ENCODE measurements around the gene ITGA4. TPM values are rescaled to one million over a fixed set of nuclear protein-coding genes. Genes with fewer than 3 reads are reported as not detected.

ITGA4 gene
- 235 TPM for polyA plus RNA-seq (2013)

- Histone ChIP-seq H3K4me1 (ENCODE audit: control extremely low read depth in 1 of 4, control insufficient read depth in 4 of 4, insufficient read depth in 4 of 4, low read length in 3 of 4) (peaks cover 31 to 51% (median 35%) of the 10 kb centered on the region in 4 experiments), H3K4me3 (ENCODE audit: control insufficient read depth in 1 of 7, extremely low read depth in 1 of 7, insufficient read depth in 4 of 7, low read depth in 2 of 7, low read length in 6 of 7) (peak within 1 kb of the TSS; percentile 85 to 100 (median 98)), H3K27ac (ENCODE audit: insufficient read depth in 1 of 2, low read depth in 1 of 2, low read length in 2 of 2, poor library complexity in 1 of 2, severe bottlenecking in 2 of 2) (peak within 1 kb of the TSS; percentile 93 to 97), H3K36me3 (ENCODE audit: control insufficient read depth in 4 of 4, insufficient read depth in 4 of 4, low read length in 3 of 4) (peaks cover 0 to 7% (median 5%) of the 10 kb centered on the region in 4 experiments), H3K27me3 (replicated peaks in 2 of 5; ENCODE audit: control insufficient read depth in 4 of 5, insufficient read depth in 5 of 5, low read length in 4 of 5) (no peaks in the 10 kb centered on the region), H3K9me3 (ENCODE audit: control extremely low read depth in 1 of 5, control insufficient read depth in 4 of 5, insufficient read depth in 2 of 5, low read depth in 1 of 5, low read length in 4 of 5) (no peaks in the 10 kb centered on the region)
- DNase-seq = peak; percentile 94 to 98 (median 97)
- CTCF ChIA-PET = interaction anchor here (0.6 to 10.2 kb wide), 26 partner anchors 9 to 356 kb away, joined by 3 to 143 read pairs (median 4); no protein-coding TSS in a partner anchor
- POLR2A ChIA-PET = interaction anchor here (1.0 to 2.2 kb wide), 4 partner anchors 18 to 155 kb away, joined by 3 to 19 read pairs (median 4); no protein-coding TSS in a partner anchor
- 0% methylated on average over 46 of the region's 67 CpGs for WGBS (ENCODE audit: insufficient coverage)
These were observed at the start of gene ITGA4 for GRCh38 chr2:181457121-181457740. Gene ITGA4, plus strand, starts transcription at chr2:181457386. Its CDS starts 269 bp downstream, at chr2:181457655.

DNA sequence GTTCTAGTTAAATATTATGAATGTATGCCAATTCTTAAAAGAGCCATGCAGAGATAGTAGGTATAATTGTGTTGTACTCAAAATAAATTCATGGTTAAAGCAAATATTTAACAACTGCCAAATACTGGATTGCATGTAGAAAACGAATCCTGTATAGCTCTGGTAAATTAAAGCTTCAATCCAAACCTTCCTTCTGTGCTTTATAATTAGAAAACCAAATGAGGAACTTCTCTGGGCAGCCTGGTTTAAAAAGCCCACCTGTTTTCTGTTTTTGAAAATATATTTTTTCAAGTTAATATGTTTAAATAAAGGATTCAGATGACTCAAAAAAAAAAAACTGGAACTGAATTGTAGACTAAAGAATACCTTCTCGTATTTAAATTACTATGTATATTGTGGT lies 48.3 kb upstream of the ITGA4 start:
- DNase-seq = peak in 2 of 3 donors; percentile 40 to 50
- peaks cover 0 to 41% (median 7%) of the 10 kb centered on the region in 4 experiments for H3K4me1 ChIP-seq (ENCODE audit: control extremely low read depth in 1 of 4, control insufficient read depth in 4 of 4, insufficient read depth in 4 of 4, low read length in 3 of 4)
- ChIA-PET POLR2A (no interaction called here), CTCF (no interaction called here)
- H3K4me3 ChIP-seq (ENCODE audit: control insufficient read depth in 1 of 7, extremely low read depth in 1 of 7, insufficient read depth in 4 of 7, low read depth in 2 of 7, low read length in 6 of 7) = no peak overlapping the region
- no peaks in the 10 kb centered on the region for H3K27me3 ChIP-seq (replicated peaks in 2 of 5; ENCODE audit: control insufficient read depth in 4 of 5, insufficient read depth in 5 of 5, low read length in 4 of 5)
- H3K27ac ChIP-seq (ENCODE audit: insufficient read depth in 1 of 2, low read depth in 1 of 2, low read length in 2 of 2, poor library complexity in 1 of 2, severe bottlenecking in 2 of 2) = no peak overlapping the region
- H3K9me3 ChIP-seq (ENCODE audit: control extremely low read depth in 1 of 5, control insufficient read depth in 4 of 5, insufficient read depth in 2 of 5, low read depth in 1 of 5, low read length in 4 of 5) = peaks cover 0 to 2% (median 0%) of the 10 kb centered on the region in 5 experiments
- no peaks in the 10 kb centered on the region for H3K36me3 ChIP-seq (ENCODE audit: control insufficient read depth in 4 of 4, insufficient read depth in 4 of 4, low read length in 3 of 4)
- 33% methylated on average over 1 of the region's 2 CpGs for WGBS (ENCODE audit: insufficient coverage)

- DNase-seq = peak in 2 of 3 donors; percentile 49 to 62
- POLR2A ChIA-PET = no interaction called here
- 90% methylated on average over 4 of the region's 5 CpGs for WGBS (ENCODE audit: insufficient coverage)
- H3K27me3 ChIP-seq (replicated peaks in 2 of 5; ENCODE audit: control insufficient read depth in 4 of 5, insufficient read depth in 5 of 5, low read length in 4 of 5) = no peaks in the 10 kb centered on the region
- H3K4me3 ChIP-seq (ENCODE audit: control insufficient read depth in 1 of 7, extremely low read depth in 1 of 7, insufficient read depth in 4 of 7, low read depth in 2 of 7, low read length in 6 of 7) = no peak overlapping the region
- CTCF ChIA-PET = interaction anchor here (1.0 to 1.4 kb wide), 2 partner anchors 12 to 15 kb away, joined by 4 read pairs; no protein-coding TSS in a partner anchor
- no peaks in the 10 kb centered on the region for H3K36me3 ChIP-seq (ENCODE audit: control insufficient read depth in 4 of 4, insufficient read depth in 4 of 4, low read length in 3 of 4)
- peaks cover 0 to 41% (median 7%) of the 10 kb centered on the region in 4 experiments for H3K4me1 ChIP-seq (ENCODE audit: control extremely low read depth in 1 of 4, control insufficient read depth in 4 of 4, insufficient read depth in 4 of 4, low read length in 3 of 4)
- H3K27ac ChIP-seq (ENCODE audit: insufficient read depth in 1 of 2, low read depth in 1 of 2, low read length in 2 of 2, poor library complexity in 1 of 2, severe bottlenecking in 2 of 2) = no peak overlapping the region
- H3K9me3 ChIP-seq (ENCODE audit: control extremely low read depth in 1 of 5, control insufficient read depth in 4 of 5, insufficient read depth in 2 of 5, low read depth in 1 of 5, low read length in 4 of 5) = peaks cover 0 to 6% (median 0%) of the 10 kb centered on the region in 5 experiments
These were observed 45.9 kb upstream of the ITGA4 start for GRCh38 chr2:181411105-181411849.

DNA sequence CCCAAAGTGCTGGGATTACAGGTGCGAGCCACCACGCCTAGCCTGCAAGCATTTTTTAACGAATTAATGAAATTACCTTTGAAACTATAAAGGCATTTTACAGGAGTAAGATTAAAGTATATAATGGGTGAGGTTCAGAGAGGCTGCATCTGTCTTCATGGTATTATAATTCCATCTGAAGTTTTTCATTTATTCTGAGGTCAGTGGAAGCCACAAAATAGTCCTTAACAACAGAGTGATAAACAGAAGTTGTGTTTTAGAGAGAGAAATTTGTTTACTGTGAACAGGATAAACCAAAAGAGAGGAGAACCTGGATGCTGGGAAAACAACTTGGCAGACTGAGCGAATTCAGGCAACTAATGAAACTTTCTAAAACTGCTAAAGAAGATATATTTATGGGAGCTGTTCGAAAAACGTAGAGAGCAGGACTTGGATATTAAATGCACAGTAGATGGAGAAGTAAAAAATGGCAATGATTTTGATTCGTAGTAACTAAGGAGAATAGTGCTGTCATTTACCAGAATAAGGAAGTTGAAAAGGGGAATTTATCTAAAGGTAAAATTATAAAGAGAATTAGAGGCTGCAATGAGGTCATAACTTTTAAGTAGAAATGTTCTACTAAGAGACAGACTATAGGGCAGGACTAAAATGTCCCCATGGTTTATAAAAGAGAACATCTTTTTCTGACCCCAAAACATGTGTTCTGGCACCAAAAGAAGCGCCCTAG lies 37.9 kb upstream of the ITGA4 start:
- CTCF ChIA-PET = interaction anchor here (1.8 kb wide), 1 partner anchor 7 kb away, joined by 8 read pairs; no protein-coding TSS in a partner anchor
- Histone ChIP-seq H3K36me3 (ENCODE audit: control insufficient read depth in 4 of 4, insufficient read depth in 4 of 4, low read length in 3 of 4) (no peaks in the 10 kb centered on the region), H3K27me3 (replicated peaks in 2 of 5; ENCODE audit: control insufficient read depth in 4 of 5, insufficient read depth in 5 of 5, low read length in 4 of 5) (no peaks in the 10 kb centered on the region), H3K27ac (ENCODE audit: insufficient read depth in 1 of 2, low read depth in 1 of 2, low read length in 2 of 2, poor library complexity in 1 of 2, severe bottlenecking in 2 of 2) (peak overlapping the region; percentile 71 to 82), H3K9me3 (ENCODE audit: control extremely low read depth in 1 of 5, control insufficient read depth in 4 of 5, insufficient read depth in 2 of 5, low read depth in 1 of 5, low read length in 4 of 5) (peaks cover 0 to 3% (median 0%) of the 10 kb centered on the region in 5 experiments), H3K4me3 (ENCODE audit: control insufficient read depth in 1 of 7, extremely low read depth in 1 of 7, insufficient read depth in 4 of 7, low read depth in 2 of 7, low read length in 6 of 7) (no peak overlapping the region), H3K4me1 (ENCODE audit: control extremely low read depth in 1 of 4, control insufficient read depth in 4 of 4, insufficient read depth in 4 of 4, low read length in 3 of 4) (peaks cover 3 to 27% (median 11%) of the 10 kb centered on the region in 4 experiments)
- POLR2A ChIA-PET = no interaction called here
- 44% methylated on average over 5 of the region's 8 CpGs for WGBS (ENCODE audit: insufficient coverage)
- DNase-seq = peak in 2 of 3 donors; percentile 82 to 87

GRCh38 chr2:181420259-181421130 lies 36.7 kb upstream of the ITGA4 start:
- Histone ChIP-seq H3K27me3 (replicated peaks in 2 of 5; ENCODE audit: control insufficient read depth in 4 of 5, insufficient read depth in 5 of 5, low read length in 4 of 5) (no peaks in the 10 kb centered on the region), H3K9me3 (ENCODE audit: control extremely low read depth in 1 of 5, control insufficient read depth in 4 of 5, insufficient read depth in 2 of 5, low read depth in 1 of 5, low read length in 4 of 5) (no peaks in the 10 kb centered on the region), H3K4me1 (ENCODE audit: control extremely low read depth in 1 of 4, control insufficient read depth in 4 of 4, insufficient read depth in 4 of 4, low read length in 3 of 4) (peaks cover 3 to 27% (median 11%) of the 10 kb centered on the region in 4 experiments), H3K36me3 (ENCODE audit: control insufficient read depth in 4 of 4, insufficient read depth in 4 of 4, low read length in 3 of 4) (no peaks in the 10 kb centered on the region), H3K4me3 (ENCODE audit: control insufficient read depth in 1 of 7, extremely low read depth in 1 of 7, insufficient read depth in 4 of 7, low read depth in 2 of 7, low read length in 6 of 7) (peak overlapping the region in 1 of 7 experiments; percentile 19), H3K27ac (ENCODE audit: insufficient read depth in 1 of 2, low read depth in 1 of 2, low read length in 2 of 2, poor library complexity in 1 of 2, severe bottlenecking in 2 of 2) (peak overlapping the region in 1 of 2 experiments; percentile 7)
- ChIA-PET CTCF (interaction anchor here (0.7 to 1.2 kb wide), 2 partner anchors 10 to 38 kb away, joined by 3 read pairs; no protein-coding TSS in a partner anchor), POLR2A (no interaction called here)
- DNase-seq = no peak
- WGBS (ENCODE audit: insufficient coverage) = 94% methylated on average over 3 of the region's 6 CpGs

DNA sequence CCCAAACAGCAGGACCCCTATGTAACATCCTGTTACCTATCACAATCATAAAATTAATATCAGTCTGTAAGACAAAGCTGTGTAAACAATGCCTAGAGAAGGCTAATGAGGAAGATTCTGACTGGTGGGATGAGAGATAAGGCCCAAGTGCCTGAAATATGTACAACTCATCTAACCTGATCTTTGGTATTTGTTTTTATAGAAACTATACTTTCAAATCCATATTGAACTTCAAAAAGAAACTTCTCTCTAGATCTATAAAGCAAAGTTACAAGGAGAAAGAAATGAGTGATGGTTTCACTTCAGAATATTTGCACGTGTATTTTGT lies 36.1 kb upstream of the ITGA4 start:
- POLR2A ChIA-PET = no interaction called here
- CTCF ChIA-PET = interaction anchor here (0.7 to 1.2 kb wide), 2 partner anchors 9 to 38 kb away, joined by 3 read pairs; no protein-coding TSS in a partner anchor
- peak in 1 of 3 donors; percentile 14 for DNase-seq
- peak overlapping the region in 1 of 7 experiments; percentile 19 for H3K4me3 ChIP-seq (ENCODE audit: control insufficient read depth in 1 of 7, extremely low read depth in 1 of 7, insufficient read depth in 4 of 7, low read depth in 2 of 7, low read length in 6 of 7)
- no peaks in the 10 kb centered on the region for H3K27me3 ChIP-seq (replicated peaks in 2 of 5; ENCODE audit: control insufficient read depth in 4 of 5, insufficient read depth in 5 of 5, low read length in 4 of 5)
- WGBS (ENCODE audit: insufficient coverage) = no CpG with 5 or more reads among the region's 1 CpG
- H3K9me3 ChIP-seq (ENCODE audit: control extremely low read depth in 1 of 5, control insufficient read depth in 4 of 5, insufficient read depth in 2 of 5, low read depth in 1 of 5, low read length in 4 of 5) = peaks cover 0 to under 1% (median 0%) of the 10 kb centered on the region in 5 experiments
- H3K36me3 ChIP-seq (ENCODE audit: control insufficient read depth in 4 of 4, insufficient read depth in 4 of 4, low read length in 3 of 4) = no peaks in the 10 kb centered on the region
- H3K27ac ChIP-seq (ENCODE audit: insufficient read depth in 1 of 2, low read depth in 1 of 2, low read length in 2 of 2, poor library complexity in 1 of 2, severe bottlenecking in 2 of 2) = peak overlapping the region in 1 of 2 experiments; percentile 7
- peaks cover 3 to 27% (median 11%) of the 10 kb centered on the region in 4 experiments for H3K4me1 ChIP-seq (ENCODE audit: control extremely low read depth in 1 of 4, control insufficient read depth in 4 of 4, insufficient read depth in 4 of 4, low read length in 3 of 4)

Measured in common myeloid progenitor, CD34-positive (primary cell).